Gastroesophageal sphincter (tissue), 3 donors: ENCODE results near the gene TMEM184A.

ENCODE experiments used
- POLR2A ChIP-seq, 2 donors: fragments of 450-650 bp; IDR thresholded peaks; one replicate each; pipeline ENCODE4 v1.6.1; 2017; ENCODE audit warnings: antibody characterized with exemption in 2 of 2, mild to moderate bottlenecking in 2 of 2, moderate library complexity in 1 of 2
- TF ChIP-seq, protein P1 (sequence below), 4 experiments: fragments of 200-600 bp in 2 of 4; fragments of 450-650 bp in 2 of 4; sonication (generic) in 1 of 4; IDR thresholded peaks; one replicate each; pipeline ENCODE4 v1.5.1; 2017 to 2019; ENCODE audit warnings: antibody characterized with exemption in 4 of 4, mild to moderate bottlenecking in 2 of 4, moderate library complexity in 2 of 4

DNA sequence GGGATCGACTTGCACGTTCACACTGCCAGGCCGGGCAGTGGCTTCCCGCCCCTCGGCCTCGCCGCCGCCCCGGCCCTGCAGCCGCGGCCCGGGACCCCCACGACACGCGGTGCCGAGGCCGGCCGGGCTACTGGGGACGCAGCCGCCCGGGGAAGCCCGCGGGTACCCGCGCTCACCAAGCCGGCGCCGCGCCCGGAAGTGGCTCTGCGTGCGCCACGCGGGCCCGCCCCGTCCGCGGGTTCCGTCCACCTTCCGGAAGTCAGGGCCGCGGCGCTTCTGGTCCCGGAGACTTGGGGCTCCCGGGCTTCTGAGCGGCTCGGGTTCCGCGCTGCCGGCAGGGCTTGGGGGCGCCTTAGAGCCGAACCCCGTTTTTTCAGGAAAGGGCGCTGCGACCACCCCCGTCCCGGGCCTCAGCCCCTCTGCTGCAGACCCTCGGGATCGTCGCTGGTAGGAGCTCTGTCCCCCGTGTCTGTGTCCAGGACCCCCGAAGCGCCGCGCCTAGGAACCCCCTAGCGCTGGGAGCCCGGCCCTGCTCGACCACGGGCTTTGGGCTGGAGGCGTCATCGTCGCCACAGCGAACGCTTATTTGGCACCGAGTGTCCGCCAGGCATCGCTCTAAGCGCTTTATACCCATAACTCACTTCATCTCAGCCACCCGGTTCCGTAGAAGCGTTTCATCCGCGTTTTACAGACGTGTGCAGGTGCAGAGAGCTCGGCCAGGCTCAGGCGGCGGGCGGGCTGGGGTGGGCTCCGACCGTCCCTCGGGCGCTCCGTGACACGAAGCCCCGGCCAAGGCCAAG is 14.0 kb upstream of the TMEM184A start, which contains the start of gene PSMG3:
- TF ChIP-seq, protein P1, sequence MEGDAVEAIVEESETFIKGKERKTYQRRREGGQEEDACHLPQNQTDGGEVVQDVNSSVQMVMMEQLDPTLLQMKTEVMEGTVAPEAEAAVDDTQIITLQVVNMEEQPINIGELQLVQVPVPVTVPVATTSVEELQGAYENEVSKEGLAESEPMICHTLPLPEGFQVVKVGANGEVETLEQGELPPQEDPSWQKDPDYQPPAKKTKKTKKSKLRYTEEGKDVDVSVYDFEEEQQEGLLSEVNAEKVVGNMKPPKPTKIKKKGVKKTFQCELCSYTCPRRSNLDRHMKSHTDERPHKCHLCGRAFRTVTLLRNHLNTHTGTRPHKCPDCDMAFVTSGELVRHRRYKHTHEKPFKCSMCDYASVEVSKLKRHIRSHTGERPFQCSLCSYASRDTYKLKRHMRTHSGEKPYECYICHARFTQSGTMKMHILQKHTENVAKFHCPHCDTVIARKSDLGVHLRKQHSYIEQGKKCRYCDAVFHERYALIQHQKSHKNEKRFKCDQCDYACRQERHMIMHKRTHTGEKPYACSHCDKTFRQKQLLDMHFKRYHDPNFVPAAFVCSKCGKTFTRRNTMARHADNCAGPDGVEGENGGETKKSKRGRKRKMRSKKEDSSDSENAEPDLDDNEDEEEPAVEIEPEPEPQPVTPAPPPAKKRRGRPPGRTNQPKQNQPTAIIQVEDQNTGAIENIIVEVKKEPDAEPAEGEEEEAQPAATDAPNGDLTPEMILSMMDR (IDR thresholded peaks at IDR 0.05), result peak in 3 of 4 experiments; percentile 48 to 71 (median 54)
- TF ChIP-seq POLR2A (IDR thresholded peaks at IDR 0.05), result peak; percentile 80 to 81
